OCI-LY7 (cell line): Measurements from ENCODE around the gene KDM3B.

ENCODE experiments used
- EZH2phosphoT487 ChIP-seq: fragments of 200-600 bp; sonication (generic); IDR thresholded peaks from 2 replicates; pipeline ENCODE4 v1.6.1; 2018; ENCODE audit warnings: low read depth, borderline replicate concordance, mild to moderate bottlenecking, mixed run types, antibody characterized with exemption, low read length, moderate library complexity, mixed read lengths
- TF ChIP-seq, protein P1 (sequence below): fragments of 200-600 bp; sonication (generic); conservative IDR thresholded peaks from 2 replicates; pipeline ENCODE4 v1.5.1; 2014; ENCODE audit warnings: mild to moderate bottlenecking, antibody characterized with exemption, low read length, moderate library complexity, mixed read lengths

DNA sequence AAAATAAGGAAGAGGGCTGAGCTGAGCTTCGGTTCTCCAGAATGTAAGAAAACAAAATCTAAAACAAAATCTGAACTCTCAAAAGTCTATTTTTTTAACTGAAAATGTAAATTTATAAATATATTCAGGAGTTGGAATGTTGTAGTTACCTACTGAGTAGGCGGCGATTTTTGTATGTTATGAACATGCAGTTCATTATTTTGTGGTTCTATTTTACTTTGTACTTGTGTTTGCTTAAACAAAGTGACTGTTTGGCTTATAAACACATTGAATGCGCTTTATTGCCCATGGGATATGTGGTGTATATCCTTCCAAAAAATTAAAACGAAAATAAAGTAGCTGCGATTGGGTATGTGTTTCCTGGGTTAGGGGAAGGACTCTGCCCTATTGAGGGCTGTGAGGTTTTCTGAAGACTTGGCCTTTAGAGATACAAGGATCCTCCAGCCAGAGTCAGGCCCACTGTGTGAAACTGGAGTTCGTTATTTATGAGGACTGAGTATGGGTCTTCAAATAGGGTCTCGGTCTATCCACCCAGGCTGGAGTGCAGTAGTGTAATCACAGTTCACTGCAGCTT lies 116.6 kb downstream of the KDM3B start:
- TF ChIP-seq, protein P1, sequence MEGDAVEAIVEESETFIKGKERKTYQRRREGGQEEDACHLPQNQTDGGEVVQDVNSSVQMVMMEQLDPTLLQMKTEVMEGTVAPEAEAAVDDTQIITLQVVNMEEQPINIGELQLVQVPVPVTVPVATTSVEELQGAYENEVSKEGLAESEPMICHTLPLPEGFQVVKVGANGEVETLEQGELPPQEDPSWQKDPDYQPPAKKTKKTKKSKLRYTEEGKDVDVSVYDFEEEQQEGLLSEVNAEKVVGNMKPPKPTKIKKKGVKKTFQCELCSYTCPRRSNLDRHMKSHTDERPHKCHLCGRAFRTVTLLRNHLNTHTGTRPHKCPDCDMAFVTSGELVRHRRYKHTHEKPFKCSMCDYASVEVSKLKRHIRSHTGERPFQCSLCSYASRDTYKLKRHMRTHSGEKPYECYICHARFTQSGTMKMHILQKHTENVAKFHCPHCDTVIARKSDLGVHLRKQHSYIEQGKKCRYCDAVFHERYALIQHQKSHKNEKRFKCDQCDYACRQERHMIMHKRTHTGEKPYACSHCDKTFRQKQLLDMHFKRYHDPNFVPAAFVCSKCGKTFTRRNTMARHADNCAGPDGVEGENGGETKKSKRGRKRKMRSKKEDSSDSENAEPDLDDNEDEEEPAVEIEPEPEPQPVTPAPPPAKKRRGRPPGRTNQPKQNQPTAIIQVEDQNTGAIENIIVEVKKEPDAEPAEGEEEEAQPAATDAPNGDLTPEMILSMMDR, result no peak
- TF ChIP-seq EZH2phosphoT487, result no peak
